Loucy (cell line): ENCODE measurements around the gene SRC.

ENCODE experiments used
- H2AFZ ChIP-seq: fragments of 200-600 bp; sonication (generic); 2 replicates; pipeline ENCODE4 v1.6.0; 2016; ENCODE audit warnings: antibody characterized with exemption, mild to moderate bottlenecking, low read length, moderate library complexity
- H3F3A ChIP-seq: fragments of 200-600 bp; 2 replicates; pipeline ENCODE4 v1.6.0; 2016; ENCODE audit warnings: antibody characterized with exemption, low read depth, mild to moderate bottlenecking
- H3K27me3 ChIP-seq: fragments of 200-600 bp; sonication (generic); 2 replicates; pipeline ENCODE4 v1.6.1; 2014; ENCODE audit warnings: low read length, mild to moderate bottlenecking; ENCODE audit not compliant: insufficient read depth, poor library complexity, severe bottlenecking
- H3K36me3 ChIP-seq: fragments of 200-600 bp; sonication (generic); 2 replicates; pipeline ENCODE4 v1.6.1; 2016; ENCODE audit warnings: low read length; ENCODE audit not compliant: insufficient read depth
- H3K4me1 ChIP-seq: fragments of 200-600 bp; sonication (generic); 2 replicates; pipeline ENCODE4 v1.5.1; 2014; ENCODE audit warnings: low read length, mild to moderate bottlenecking; ENCODE audit not compliant: insufficient read depth, poor library complexity, severe bottlenecking
- H3K4me2 ChIP-seq: fragments of 200-600 bp; sonication (generic); 2 replicates; pipeline ENCODE4 v1.6.0; 2014; ENCODE audit warnings: antibody characterized with exemption, low read length, low read depth, mild to moderate bottlenecking; ENCODE audit not compliant: poor library complexity, severe bottlenecking
- H3K4me3 ChIP-seq: fragments of 200-600 bp; sonication (generic); 2 replicates; pipeline ENCODE4 v1.5.1; 2014; ENCODE audit warnings: low read length, mild to moderate bottlenecking, mixed read lengths; ENCODE audit not compliant: poor library complexity, severe bottlenecking
- H3K79me2 ChIP-seq: fragments of 200-600 bp; sonication (generic); 2 replicates; pipeline ENCODE4 v1.6.1; 2014; ENCODE audit warnings: low read length; ENCODE audit not compliant: insufficient read depth
- H3K9ac ChIP-seq: fragments of 200-600 bp; sonication (generic); 2 replicates; pipeline ENCODE4 v1.6.0; 2014; ENCODE audit warnings: mild to moderate bottlenecking, low read depth, low read length, moderate library complexity; ENCODE audit not compliant: poor library complexity, severe bottlenecking
- H3K9me2 ChIP-seq: fragments of 200-600 bp; sonication (generic); replicated peaks from 2 replicates; pipeline ENCODE4 v1.6.1; 2016; ENCODE audit warnings: low read depth, low read length, mixed read lengths
- H3K9me3 ChIP-seq: fragments of 200-600 bp; sonication (generic); 2 replicates; pipeline ENCODE4 v1.6.1; 2014; ENCODE audit warnings: mild to moderate bottlenecking, antibody characterized with exemption, low read length, low read depth; ENCODE audit not compliant: insufficient read depth
- H4K20me1 ChIP-seq: fragments of 200-600 bp; sonication (generic); 2 replicates; pipeline ENCODE4 v1.6.0; 2014; ENCODE audit warnings: antibody characterized with exemption, low read length, mild to moderate bottlenecking; ENCODE audit not compliant: insufficient read depth, poor library complexity, severe bottlenecking
- EZH2phosphoT487 ChIP-seq: fragments of 200-600 bp; IDR thresholded peaks from 2 replicates; pipeline ENCODE4 v1.6.1; 2018; ENCODE audit warnings: antibody characterized with exemption, mild to moderate bottlenecking, moderate library complexity, borderline replicate concordance
- TF ChIP-seq, protein P1 (sequence below): fragments of 200-600 bp; sonication (generic); conservative IDR thresholded peaks from 2 replicates; pipeline ENCODE4 v1.5.1; 2014; ENCODE audit warnings: mild to moderate bottlenecking, antibody characterized with exemption, low read length

Gene SRC

DNA sequence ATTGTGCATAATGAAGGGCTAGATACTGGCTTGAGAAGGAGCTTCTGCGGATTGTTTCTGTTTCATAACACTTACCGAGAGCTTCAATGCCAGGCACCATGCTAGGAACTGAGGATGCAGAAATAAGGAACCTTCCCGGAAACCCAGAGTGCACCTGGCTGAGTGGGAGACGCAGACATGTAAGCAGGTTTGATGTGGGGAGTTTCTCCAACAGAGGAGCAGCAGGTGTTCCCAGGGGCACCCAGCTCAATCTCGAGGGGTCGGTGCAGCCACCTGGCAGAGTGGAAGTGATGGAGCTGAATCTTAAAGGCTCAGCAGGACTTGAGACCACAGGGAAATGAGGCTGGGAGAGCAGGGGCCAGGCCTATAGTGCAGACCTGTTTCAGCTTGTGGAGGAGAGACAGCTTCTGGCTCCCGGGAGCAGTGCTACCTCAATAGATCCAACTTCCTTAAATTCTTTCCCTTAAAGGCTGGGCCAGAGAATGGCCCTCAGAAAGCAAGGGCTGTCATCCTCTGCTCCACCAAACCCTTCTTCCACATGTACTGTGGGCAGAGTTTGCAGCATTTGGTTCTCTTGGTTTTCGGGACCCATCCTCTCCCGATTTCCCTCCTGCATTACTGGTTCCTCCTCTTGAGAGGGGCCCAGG is 27.8 kb upstream of the SRC start:
- no peaks in the 10 kb centered on the region for H3K27me3 ChIP-seq
- H3K9me3 ChIP-seq: no peaks in the 10 kb centered on the region
- no peak overlapping the region for H3K4me3 ChIP-seq
- no peak for TF ChIP-seq EZH2phosphoT487
- TF ChIP-seq, protein P1, sequence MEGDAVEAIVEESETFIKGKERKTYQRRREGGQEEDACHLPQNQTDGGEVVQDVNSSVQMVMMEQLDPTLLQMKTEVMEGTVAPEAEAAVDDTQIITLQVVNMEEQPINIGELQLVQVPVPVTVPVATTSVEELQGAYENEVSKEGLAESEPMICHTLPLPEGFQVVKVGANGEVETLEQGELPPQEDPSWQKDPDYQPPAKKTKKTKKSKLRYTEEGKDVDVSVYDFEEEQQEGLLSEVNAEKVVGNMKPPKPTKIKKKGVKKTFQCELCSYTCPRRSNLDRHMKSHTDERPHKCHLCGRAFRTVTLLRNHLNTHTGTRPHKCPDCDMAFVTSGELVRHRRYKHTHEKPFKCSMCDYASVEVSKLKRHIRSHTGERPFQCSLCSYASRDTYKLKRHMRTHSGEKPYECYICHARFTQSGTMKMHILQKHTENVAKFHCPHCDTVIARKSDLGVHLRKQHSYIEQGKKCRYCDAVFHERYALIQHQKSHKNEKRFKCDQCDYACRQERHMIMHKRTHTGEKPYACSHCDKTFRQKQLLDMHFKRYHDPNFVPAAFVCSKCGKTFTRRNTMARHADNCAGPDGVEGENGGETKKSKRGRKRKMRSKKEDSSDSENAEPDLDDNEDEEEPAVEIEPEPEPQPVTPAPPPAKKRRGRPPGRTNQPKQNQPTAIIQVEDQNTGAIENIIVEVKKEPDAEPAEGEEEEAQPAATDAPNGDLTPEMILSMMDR: no peak
- H3K9me2 ChIP-seq: no peaks in the 10 kb centered on the region
- H3K36me3 ChIP-seq: peaks cover 27% of the 10 kb centered on the region; the same call in 1 of the 2 replicates
- peak overlapping the region; percentile 62 for H3K9ac ChIP-seq
- H3K79me2 ChIP-seq: peaks cover 8% of the 10 kb centered on the region; the same call in 1 of the 2 replicates
- H3F3A ChIP-seq: no peaks in the 10 kb centered on the region
- H2AFZ ChIP-seq: no peak overlapping the region
- no peaks in the 10 kb centered on the region for H4K20me1 ChIP-seq
- H3K4me2 ChIP-seq: no peak overlapping the region
- peaks cover 24% of the 10 kb centered on the region for H3K4me1 ChIP-seq

DNA sequence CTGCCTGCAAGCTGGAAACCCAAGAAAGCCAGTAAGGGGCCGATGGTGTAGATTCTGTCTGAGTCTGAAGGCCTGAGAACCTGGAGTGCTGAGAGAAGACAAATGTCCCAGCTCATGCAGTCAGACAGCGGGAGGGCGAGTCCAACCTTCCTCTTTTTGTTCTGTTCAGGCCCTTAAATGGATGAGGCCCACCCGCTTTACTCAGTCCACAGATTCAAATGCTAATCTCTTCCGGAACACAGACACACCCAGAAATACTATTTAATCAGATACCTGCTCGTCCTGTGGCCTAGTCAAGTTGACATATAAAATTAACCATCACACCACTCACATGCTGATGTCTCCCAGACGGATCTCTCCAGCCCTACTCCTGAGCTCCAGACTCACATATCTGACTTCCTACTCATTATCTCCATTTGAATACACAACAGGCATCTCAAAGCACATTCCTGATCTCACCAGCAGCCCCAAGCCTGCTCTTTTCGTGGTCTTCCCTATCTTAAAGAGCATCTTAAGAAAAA is 26.7 kb upstream of the SRC start:
- H3K4me2 ChIP-seq: no peak overlapping the region
- H3K4me3 ChIP-seq: no peak overlapping the region
- H3K4me1 ChIP-seq: peaks cover 24% of the 10 kb centered on the region
- H3F3A ChIP-seq: no peaks in the 10 kb centered on the region
- H3K36me3 ChIP-seq: peaks cover 24% of the 10 kb centered on the region; the same call in 1 of the 2 replicates
- H3K9me3 ChIP-seq: no peaks in the 10 kb centered on the region
- no peak overlapping the region for H3K9ac ChIP-seq
- no peaks in the 10 kb centered on the region for H3K9me2 ChIP-seq
- H4K20me1 ChIP-seq: no peaks in the 10 kb centered on the region
- TF ChIP-seq, protein P1: no peak
- TF ChIP-seq EZH2phosphoT487: no peak
- H3K27me3 ChIP-seq: no peaks in the 10 kb centered on the region
- peaks cover 2% of the 10 kb centered on the region; the same call in 1 of the 2 replicates for H3K79me2 ChIP-seq
- H2AFZ ChIP-seq: no peak overlapping the region

DNA sequence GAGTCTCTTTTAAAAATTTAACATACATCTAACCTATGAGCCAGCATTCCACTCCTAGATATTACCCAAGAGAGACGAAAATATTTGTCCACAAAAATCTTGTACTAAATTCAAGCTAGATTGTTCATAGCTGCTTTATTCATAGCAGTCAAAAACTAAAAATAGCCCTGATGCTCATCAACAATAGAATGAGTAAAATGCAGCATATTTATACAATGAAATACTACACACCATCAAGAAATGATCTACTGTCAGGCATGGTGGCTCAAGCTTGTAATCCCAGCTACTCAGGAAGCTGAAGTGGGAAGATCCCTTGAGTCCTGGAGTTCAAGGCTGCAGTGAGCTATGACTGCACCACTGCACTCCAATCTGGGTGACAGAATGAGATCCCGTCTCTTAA is 22.0 kb upstream of the SRC start:
- Histone ChIP-seq H3K9ac (no peak overlapping the region), H3K36me3 (peaks cover 5% of the 10 kb centered on the region; the same call in 1 of the 2 replicates), H3K9me3 (no peaks in the 10 kb centered on the region), H3K4me2 (no peak overlapping the region), H3K4me3 (no peak overlapping the region), H4K20me1 (no peaks in the 10 kb centered on the region), H2AFZ (no peak overlapping the region), H3K79me2 (no peaks in the 10 kb centered on the region), H3F3A (no peaks in the 10 kb centered on the region), H3K27me3 (no peaks in the 10 kb centered on the region), H3K4me1 (no peaks in the 10 kb centered on the region), H3K9me2 (no peaks in the 10 kb centered on the region)
- TF ChIP-seq, protein P1: no peak
- TF ChIP-seq EZH2phosphoT487: no peak
